22Rv1 (cell line): Measurements from ENCODE around the gene YIF1B.

Experiments used
- H3K27ac ChIP-seq: fragments of 450-650 bp; 2 replicates; pipeline ENCODE4 v1.5.1; 2017
- ZFX ChIP-seq: fragments of 450-650 bp; IDR thresholded peaks from 2 replicates; pipeline ENCODE4 v1.6.1; 2017; ENCODE audit warnings: antibody characterized with exemption, borderline replicate concordance
- TF ChIP-seq, protein P1 (sequence below): fragments of 450-650 bp; IDR thresholded peaks from 2 replicates; pipeline ENCODE4 v1.5.1; 2017; ENCODE audit warnings: mild to moderate bottlenecking

Gene YIF1B

DNA sequence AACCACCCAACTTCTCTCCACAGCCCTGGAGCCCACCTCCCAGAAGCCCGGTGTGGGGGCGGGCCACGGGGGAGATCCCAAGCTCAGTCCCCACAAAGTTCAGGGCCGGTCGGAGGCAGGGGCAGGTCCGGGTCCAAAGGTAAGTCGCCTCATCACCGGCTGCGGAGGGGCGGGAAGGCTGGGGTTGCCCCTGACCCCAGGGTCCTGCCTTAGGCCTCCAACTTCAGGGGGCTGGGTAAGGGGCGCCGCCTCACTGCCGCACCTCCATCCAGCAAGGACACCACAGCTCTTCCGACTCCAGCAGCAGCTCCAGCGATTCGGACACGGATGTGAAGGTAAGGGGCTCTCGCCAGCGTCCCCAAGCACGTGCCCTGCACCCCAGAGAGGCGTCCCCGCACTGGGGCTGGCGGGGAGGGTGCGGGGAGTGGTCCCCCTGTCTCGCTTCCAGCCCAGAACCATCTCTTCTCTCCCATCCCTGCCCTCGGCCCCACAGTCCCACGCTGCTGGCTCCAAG, 11.3 kb downstream of the YIF1B start:
- H3K27ac ChIP-seq, result peak overlapping the region; percentile 59
- TF ChIP-seq, protein P1, sequence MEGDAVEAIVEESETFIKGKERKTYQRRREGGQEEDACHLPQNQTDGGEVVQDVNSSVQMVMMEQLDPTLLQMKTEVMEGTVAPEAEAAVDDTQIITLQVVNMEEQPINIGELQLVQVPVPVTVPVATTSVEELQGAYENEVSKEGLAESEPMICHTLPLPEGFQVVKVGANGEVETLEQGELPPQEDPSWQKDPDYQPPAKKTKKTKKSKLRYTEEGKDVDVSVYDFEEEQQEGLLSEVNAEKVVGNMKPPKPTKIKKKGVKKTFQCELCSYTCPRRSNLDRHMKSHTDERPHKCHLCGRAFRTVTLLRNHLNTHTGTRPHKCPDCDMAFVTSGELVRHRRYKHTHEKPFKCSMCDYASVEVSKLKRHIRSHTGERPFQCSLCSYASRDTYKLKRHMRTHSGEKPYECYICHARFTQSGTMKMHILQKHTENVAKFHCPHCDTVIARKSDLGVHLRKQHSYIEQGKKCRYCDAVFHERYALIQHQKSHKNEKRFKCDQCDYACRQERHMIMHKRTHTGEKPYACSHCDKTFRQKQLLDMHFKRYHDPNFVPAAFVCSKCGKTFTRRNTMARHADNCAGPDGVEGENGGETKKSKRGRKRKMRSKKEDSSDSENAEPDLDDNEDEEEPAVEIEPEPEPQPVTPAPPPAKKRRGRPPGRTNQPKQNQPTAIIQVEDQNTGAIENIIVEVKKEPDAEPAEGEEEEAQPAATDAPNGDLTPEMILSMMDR, result no peak
- TF ChIP-seq ZFX, result no peak

DNA sequence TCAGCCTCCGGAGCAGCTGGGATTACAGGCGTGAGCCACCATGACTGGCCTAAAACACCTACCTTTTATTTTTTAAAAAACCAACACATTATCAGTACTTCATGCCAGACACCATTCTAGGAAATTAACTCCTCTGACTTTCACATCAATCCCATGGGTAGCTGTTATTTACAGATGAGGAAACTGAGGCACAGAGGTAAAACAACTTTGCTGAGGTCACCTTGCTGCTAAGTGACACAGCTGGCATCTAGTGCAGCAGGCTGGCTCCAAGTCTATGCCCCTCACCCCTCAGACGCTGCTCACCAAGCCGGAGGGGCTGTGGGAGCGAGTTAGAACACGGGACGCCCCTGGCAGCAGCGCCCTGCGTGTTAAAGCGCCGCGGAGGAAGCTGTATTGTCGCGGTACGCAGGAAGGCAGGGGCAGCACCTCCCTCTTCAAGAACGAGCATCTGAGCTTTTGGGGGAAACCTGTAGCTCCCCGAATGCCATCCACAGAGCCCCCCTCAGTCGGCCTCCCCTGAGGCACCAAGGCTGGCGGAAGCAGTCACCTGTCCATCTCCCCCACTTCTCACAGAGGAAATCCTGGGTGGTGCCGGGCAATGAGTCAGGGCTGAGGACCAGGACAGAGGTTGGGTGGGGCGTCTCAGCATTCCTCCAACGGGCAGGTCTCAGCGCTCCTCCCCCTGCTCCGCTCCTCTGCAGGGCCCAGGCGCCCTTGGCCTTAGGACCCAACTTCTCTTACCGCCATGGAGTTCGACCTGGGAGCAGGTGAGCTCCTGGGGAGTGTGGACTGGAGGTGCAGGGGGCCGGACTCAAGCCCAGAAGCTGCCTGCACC, 12.0 kb downstream of the YIF1B start, which contains the start of gene C19orf33:
C19orf33 (plus strand) TSS at position 735 of the 835 bp plus-strand sequence; CDS start at position 746, 11 bp downstream.
- TF ChIP-seq ZFX, result no peak
- TF ChIP-seq, protein P1, result no peak

DNA sequence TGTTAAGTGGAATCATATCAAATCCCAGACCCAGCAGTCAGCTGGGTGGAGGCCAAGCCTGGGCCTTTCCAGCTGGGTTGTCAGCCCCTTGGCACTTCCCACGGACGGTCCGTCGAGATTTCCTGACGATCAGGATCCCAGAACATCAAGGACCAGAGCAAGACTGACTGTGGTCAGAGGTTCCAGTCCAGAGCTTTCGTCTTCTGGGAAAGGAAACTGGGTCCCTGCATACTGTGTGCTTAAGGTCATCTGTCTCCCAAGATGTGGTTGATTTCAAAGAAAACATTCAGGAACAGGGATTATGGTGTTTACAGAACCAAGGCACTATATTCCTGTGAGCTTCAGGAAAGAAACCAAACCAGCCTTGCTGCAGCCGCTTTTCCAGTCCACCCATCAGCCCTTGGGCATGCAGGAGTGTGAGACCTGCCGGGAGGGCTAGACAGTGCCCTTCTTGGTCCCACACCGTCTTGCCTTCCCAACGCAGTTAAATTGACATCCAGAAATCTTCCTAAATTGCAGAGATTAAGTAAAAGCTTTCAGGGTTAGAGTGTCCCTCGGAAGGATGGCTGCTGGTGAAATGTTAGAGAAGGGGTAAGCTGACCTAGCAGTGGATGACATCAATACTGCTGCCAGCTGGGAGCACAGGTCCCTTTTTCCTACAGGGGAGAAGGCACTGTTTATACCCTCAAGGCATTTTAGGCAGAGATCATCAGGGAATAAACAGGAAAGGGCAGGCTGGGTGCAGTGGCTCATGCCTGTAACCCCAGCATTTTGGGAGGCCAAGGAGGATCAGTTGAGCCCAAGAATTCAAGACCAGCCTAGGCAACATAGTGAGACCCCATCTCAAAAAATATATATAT, 16.7 kb downstream of the YIF1B start:
- peak overlapping the region; percentile 42 for H3K27ac ChIP-seq
- no peak for TF ChIP-seq ZFX

More for the DNA sequence above, 12.0 kb downstream of the YIF1B start, which contains the start of gene C19orf33:
- H3K27ac ChIP-seq, result peak within 1 kb of the TSS; percentile 59

DNA sequence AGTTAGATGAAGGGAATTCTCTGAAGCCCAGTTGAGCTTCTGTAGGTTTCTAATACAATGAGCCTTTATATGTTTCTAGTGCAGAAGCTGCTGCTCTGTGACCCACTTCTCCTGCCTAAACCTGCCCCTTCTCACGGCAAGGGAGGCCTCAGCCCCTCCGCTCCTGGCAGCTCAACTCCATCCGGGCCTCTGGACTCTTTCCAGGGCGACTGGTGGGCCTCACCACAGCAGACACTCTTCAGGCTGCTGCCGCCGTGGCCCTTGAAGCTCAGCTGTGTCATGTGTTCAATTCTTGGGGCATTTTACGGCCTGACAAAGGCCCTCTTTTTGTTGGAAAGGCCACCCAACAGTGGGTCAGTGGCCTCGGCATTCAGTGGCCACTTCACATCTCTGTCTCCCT, 21.7 kb downstream of the YIF1B start:
- H3K27ac ChIP-seq, result no peak overlapping the region

DNA sequence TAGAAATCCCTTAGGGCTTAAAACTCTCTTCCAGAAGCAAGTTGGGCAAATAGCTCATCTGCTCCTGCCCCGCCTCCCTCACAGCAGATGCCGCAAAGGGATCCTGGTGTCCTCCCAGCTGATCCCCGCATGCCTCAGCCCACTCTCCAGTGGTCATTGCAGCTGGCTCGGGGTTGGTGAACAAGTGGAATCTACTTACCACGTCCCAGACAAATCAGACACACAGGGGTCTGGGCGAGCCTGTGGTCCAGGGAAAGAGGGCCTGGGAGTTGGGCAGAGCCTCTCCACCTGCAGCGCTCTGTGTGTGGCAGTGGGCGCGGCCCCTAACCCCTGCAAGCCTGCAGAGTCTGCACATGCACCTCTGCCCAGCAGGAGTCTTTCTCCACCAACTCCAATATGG, 22.5 kb downstream of the YIF1B start:
- no peak overlapping the region for H3K27ac ChIP-seq
- no peak for TF ChIP-seq ZFX

More for the DNA sequence above, 21.7 kb downstream of the YIF1B start:
- TF ChIP-seq, protein P1, result no peak
- TF ChIP-seq ZFX, result no peak

DNA sequence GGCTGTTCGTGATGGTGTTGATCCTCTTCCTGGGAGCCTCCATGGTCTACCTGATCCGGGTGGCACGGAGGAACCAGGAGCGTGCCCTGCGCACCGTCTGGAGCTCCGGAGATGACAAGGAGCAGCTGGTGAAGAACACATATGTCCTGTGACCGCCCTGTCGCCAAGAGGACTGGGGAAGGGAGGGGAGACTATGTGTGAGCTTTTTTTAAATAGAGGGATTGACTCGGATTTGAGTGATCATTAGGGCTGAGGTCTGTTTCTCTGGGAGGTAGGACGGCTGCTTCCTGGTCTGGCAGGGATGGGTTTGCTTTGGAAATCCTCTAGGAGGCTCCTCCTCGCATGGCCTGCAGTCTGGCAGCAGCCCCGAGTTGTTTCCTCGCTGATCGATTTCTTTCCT, 23.9 kb downstream of the YIF1B start:
- H3K27ac ChIP-seq, result peak overlapping the region; percentile 84
- TF ChIP-seq ZFX, result no peak
- TF ChIP-seq, protein P1, result no peak

DNA sequence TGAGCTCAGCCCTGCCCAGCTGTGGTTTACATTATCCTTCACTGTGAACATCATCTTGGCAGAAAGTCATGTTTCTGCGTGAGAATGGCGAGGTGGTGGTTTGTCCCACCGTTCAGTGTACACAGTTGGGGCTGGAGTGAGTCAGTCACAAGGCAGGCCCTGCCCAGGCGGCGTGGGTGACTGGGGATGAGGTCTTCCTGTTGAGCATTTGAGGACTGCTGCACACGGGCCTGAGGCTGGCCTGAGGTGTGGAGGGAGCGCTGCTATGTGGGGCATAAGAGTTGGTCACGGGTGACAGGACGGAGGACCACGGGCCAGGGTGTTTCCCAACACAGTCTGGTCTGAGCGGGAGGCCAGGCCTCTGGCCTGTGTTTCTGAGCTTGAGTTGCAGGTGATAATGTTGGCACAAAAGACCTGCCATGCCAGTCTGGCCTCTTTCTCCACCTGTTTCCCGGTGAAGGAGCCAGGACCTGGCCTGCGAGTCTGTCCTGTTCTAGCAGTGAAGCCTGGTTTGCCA, 25.1 kb downstream of the YIF1B start:
- TF ChIP-seq, protein P1, result no peak
- TF ChIP-seq ZFX, result no peak
- peak overlapping the region; percentile 84 for H3K27ac ChIP-seq
